ENCODE measurements around the gene ARHGAP11A. TPM values are rescaled to one million over a fixed set of nuclear protein-coding genes. Genes with fewer than 3 reads are reported as not detected.

ARHGAP11A gene
- total RNA-seq, 1 donor from 2014 or later, result 3.7 TPM

GRCh38 chr15:32636410-32636809 is 21.1 kb downstream of the ARHGAP11A start:
- no peak overlapping the region for H3K4me3 ChIP-seq (ENCODE audit: low read length in 3 of 3)
- H3K36me3 ChIP-seq (ENCODE audit: control insufficient read depth in 3 of 3, insufficient read depth in 3 of 3, low read length in 3 of 3), result no peaks in the 10 kb centered on the region
- H3K9me3 ChIP-seq (ENCODE audit: control insufficient read depth in 3 of 3, low read length in 3 of 3), result no peaks in the 10 kb centered on the region
- no peak overlapping the region for H3K9ac ChIP-seq (ENCODE audit: low read depth in 1 of 3, low read length in 3 of 3)
- H3K27me3 ChIP-seq (ENCODE audit: control insufficient read depth in 3 of 3, insufficient read depth in 3 of 3, low read length in 3 of 3), result peaks cover 2 to 3% (median 2%) of the 10 kb centered on the region in 3 donors
- no peak overlapping the region for H3K27ac ChIP-seq (ENCODE audit: low read depth, low read length)
- H3K4me1 ChIP-seq (ENCODE audit: control insufficient read depth in 3 of 3, insufficient read depth in 3 of 3, low read length in 3 of 3), result peaks cover 0 to 1% (median 0%) of the 10 kb centered on the region in 3 donors

GRCh38 chr15:32636908-32637567 is 21.7 kb downstream of the ARHGAP11A start:
- Histone ChIP-seq H3K27ac (ENCODE audit: low read depth, low read length) (no peak overlapping the region), H3K4me3 (ENCODE audit: low read length in 3 of 3) (no peak overlapping the region), H3K27me3 (ENCODE audit: control insufficient read depth in 3 of 3, insufficient read depth in 3 of 3, low read length in 3 of 3) (peaks cover 7 to 9% (median 9%) of the 10 kb centered on the region in 3 donors), H3K9me3 (ENCODE audit: control insufficient read depth in 3 of 3, low read length in 3 of 3) (no peaks in the 10 kb centered on the region), H3K9ac (ENCODE audit: low read depth in 1 of 3, low read length in 3 of 3) (no peak overlapping the region), H3K36me3 (ENCODE audit: control insufficient read depth in 3 of 3, insufficient read depth in 3 of 3, low read length in 3 of 3) (no peaks in the 10 kb centered on the region), H3K4me1 (ENCODE audit: control insufficient read depth in 3 of 3, insufficient read depth in 3 of 3, low read length in 3 of 3) (peaks cover 0 to 3% (median 0%) of the 10 kb centered on the region in 3 donors)

- Histone ChIP-seq H3K4me1 (ENCODE audit: control insufficient read depth in 3 of 3, insufficient read depth in 3 of 3, low read length in 3 of 3) (peaks cover 0 to 3% (median 0%) of the 10 kb centered on the region in 3 donors), H3K4me3 (ENCODE audit: low read length in 3 of 3) (no peak overlapping the region), H3K9me3 (ENCODE audit: control insufficient read depth in 3 of 3, low read length in 3 of 3) (no peaks in the 10 kb centered on the region), H3K27me3 (ENCODE audit: control insufficient read depth in 3 of 3, insufficient read depth in 3 of 3, low read length in 3 of 3) (peaks cover 7 to 11% (median 11%) of the 10 kb centered on the region in 3 donors), H3K9ac (ENCODE audit: low read depth in 1 of 3, low read length in 3 of 3) (no peak overlapping the region), H3K27ac (ENCODE audit: low read depth, low read length) (no peak overlapping the region), H3K36me3 (ENCODE audit: control insufficient read depth in 3 of 3, insufficient read depth in 3 of 3, low read length in 3 of 3) (no peaks in the 10 kb centered on the region)
Measured at GRCh38 chr15:32637704-32638103, 22.4 kb downstream of the ARHGAP11A start.

GRCh38 chr15:32641517-32642059 is 26.3 kb downstream of the ARHGAP11A start, which contains the start of gene SCG5:
Gene SCG5 (plus strand): TSS chr15:32641710. CDS start chr15:32643593, 1,883 bp downstream.
- Histone ChIP-seq H3K27me3 (ENCODE audit: control insufficient read depth in 3 of 3, insufficient read depth in 3 of 3, low read length in 3 of 3) (peaks cover 7 to 18% (median 14%) of the 10 kb centered on the region in 3 donors), H3K4me3 (ENCODE audit: low read length in 3 of 3) (peak within 1 kb of the TSS in 1 of 3 donors; percentile 57), H3K9ac (ENCODE audit: low read depth in 1 of 3, low read length in 3 of 3) (no peak within 1 kb of the TSS), H3K36me3 (ENCODE audit: control insufficient read depth in 3 of 3, insufficient read depth in 3 of 3, low read length in 3 of 3) (no peaks in the 10 kb centered on the region), H3K9me3 (ENCODE audit: control insufficient read depth in 3 of 3, low read length in 3 of 3) (no peaks in the 10 kb centered on the region), H3K27ac (ENCODE audit: low read depth, low read length) (no peak within 1 kb of the TSS), H3K4me1 (ENCODE audit: control insufficient read depth in 3 of 3, insufficient read depth in 3 of 3, low read length in 3 of 3) (peaks cover 0 to 3% (median 0%) of the 10 kb centered on the region in 3 donors)

GRCh38 chr15:32642667-32643435 is 27.5 kb downstream of the ARHGAP11A start:
- Histone ChIP-seq H3K9ac (ENCODE audit: low read depth in 1 of 3, low read length in 3 of 3) (no peak overlapping the region), H3K4me3 (ENCODE audit: low read length in 3 of 3) (no peak overlapping the region), H3K9me3 (ENCODE audit: control insufficient read depth in 3 of 3, low read length in 3 of 3) (no peaks in the 10 kb centered on the region), H3K27ac (ENCODE audit: low read depth, low read length) (no peak overlapping the region), H3K4me1 (ENCODE audit: control insufficient read depth in 3 of 3, insufficient read depth in 3 of 3, low read length in 3 of 3) (peaks cover 0 to 3% (median 0%) of the 10 kb centered on the region in 3 donors), H3K36me3 (ENCODE audit: control insufficient read depth in 3 of 3, insufficient read depth in 3 of 3, low read length in 3 of 3) (no peaks in the 10 kb centered on the region), H3K27me3 (ENCODE audit: control insufficient read depth in 3 of 3, insufficient read depth in 3 of 3, low read length in 3 of 3) (peaks cover 7 to 18% (median 14%) of the 10 kb centered on the region in 3 donors)

GRCh38 chr15:32643907-32644445 is 28.7 kb downstream of the ARHGAP11A start:
- Histone ChIP-seq H3K4me1 (ENCODE audit: control insufficient read depth in 3 of 3, insufficient read depth in 3 of 3, low read length in 3 of 3) (peaks cover 0 to 3% (median 0%) of the 10 kb centered on the region in 3 donors), H3K9me3 (ENCODE audit: control insufficient read depth in 3 of 3, low read length in 3 of 3) (no peaks in the 10 kb centered on the region), H3K27me3 (ENCODE audit: control insufficient read depth in 3 of 3, insufficient read depth in 3 of 3, low read length in 3 of 3) (peaks cover 7 to 18% (median 14%) of the 10 kb centered on the region in 3 donors), H3K9ac (ENCODE audit: low read depth in 1 of 3, low read length in 3 of 3) (no peak overlapping the region), H3K36me3 (ENCODE audit: control insufficient read depth in 3 of 3, insufficient read depth in 3 of 3, low read length in 3 of 3) (no peaks in the 10 kb centered on the region), H3K27ac (ENCODE audit: low read depth, low read length) (no peak overlapping the region), H3K4me3 (ENCODE audit: low read length in 3 of 3) (no peak overlapping the region)

- Histone ChIP-seq H3K9ac (ENCODE audit: low read depth in 1 of 3, low read length in 3 of 3) (no peak overlapping the region), H3K27ac (ENCODE audit: low read depth, low read length) (no peak overlapping the region), H3K4me3 (ENCODE audit: low read length in 3 of 3) (no peak overlapping the region), H3K36me3 (ENCODE audit: control insufficient read depth in 3 of 3, insufficient read depth in 3 of 3, low read length in 3 of 3) (no peaks in the 10 kb centered on the region), H3K4me1 (ENCODE audit: control insufficient read depth in 3 of 3, insufficient read depth in 3 of 3, low read length in 3 of 3) (peaks cover 0 to 3% (median 0%) of the 10 kb centered on the region in 3 donors), H3K27me3 (ENCODE audit: control insufficient read depth in 3 of 3, insufficient read depth in 3 of 3, low read length in 3 of 3) (peaks cover 6 to 16% (median 12%) of the 10 kb centered on the region in 3 donors), H3K9me3 (ENCODE audit: control insufficient read depth in 3 of 3, low read length in 3 of 3) (no peaks in the 10 kb centered on the region)
Measured at GRCh38 chr15:32646291-32646690, 31.0 kb downstream of the ARHGAP11A start.

GRCh38 chr15:32649342-32649741 is 34.0 kb downstream of the ARHGAP11A start:
- no peaks in the 10 kb centered on the region for H3K36me3 ChIP-seq (ENCODE audit: control insufficient read depth in 3 of 3, insufficient read depth in 3 of 3, low read length in 3 of 3)
- H3K27me3 ChIP-seq (ENCODE audit: control insufficient read depth in 3 of 3, insufficient read depth in 3 of 3, low read length in 3 of 3), result no peaks in the 10 kb centered on the region
- H3K4me1 ChIP-seq (ENCODE audit: control insufficient read depth in 3 of 3, insufficient read depth in 3 of 3, low read length in 3 of 3), result no peaks in the 10 kb centered on the region
- no peak overlapping the region for H3K27ac ChIP-seq (ENCODE audit: low read depth, low read length)
- no peak overlapping the region for H3K9ac ChIP-seq (ENCODE audit: low read depth in 1 of 3, low read length in 3 of 3)
- no peak overlapping the region for H3K4me3 ChIP-seq (ENCODE audit: low read length in 3 of 3)
- H3K9me3 ChIP-seq (ENCODE audit: control insufficient read depth in 3 of 3, low read length in 3 of 3), result no peaks in the 10 kb centered on the region

GRCh38 chr15:32651229-32651837 is 36.0 kb downstream of the ARHGAP11A start:
- H3K9ac ChIP-seq (ENCODE audit: low read depth in 1 of 3, low read length in 3 of 3), result no peak overlapping the region
- no peak overlapping the region for H3K27ac ChIP-seq (ENCODE audit: low read depth, low read length)
- H3K27me3 ChIP-seq (ENCODE audit: control insufficient read depth in 3 of 3, insufficient read depth in 3 of 3, low read length in 3 of 3), result no peaks in the 10 kb centered on the region
- H3K9me3 ChIP-seq (ENCODE audit: control insufficient read depth in 3 of 3, low read length in 3 of 3), result no peaks in the 10 kb centered on the region
- no peaks in the 10 kb centered on the region for H3K4me1 ChIP-seq (ENCODE audit: control insufficient read depth in 3 of 3, insufficient read depth in 3 of 3, low read length in 3 of 3)
- H3K36me3 ChIP-seq (ENCODE audit: control insufficient read depth in 3 of 3, insufficient read depth in 3 of 3, low read length in 3 of 3), result no peaks in the 10 kb centered on the region
- H3K4me3 ChIP-seq (ENCODE audit: low read length in 3 of 3), result no peak overlapping the region
